Tibial artery (tissue), 4 donors: ENCODE measurements around the gene TAL1.

Source experiments
- DNase-seq, 2 donors: peaks; one replicate each; pipeline ENCODE4 v3.0.0-alpha.2; 2019
- H3K27ac ChIP-seq, 2 donors: fragments of 200-600 bp; sonication (generic) in 1 of 2; 1 replicate in 1 of 2; 2 replicates in 1 of 2; pipeline ENCODE4 v1.5.1; 2018 to 2019; ENCODE audit warnings: mild to moderate bottlenecking in 1 of 2
- H3K27me3 ChIP-seq, 2 donors: fragments of 200-600 bp; sonication (generic) in 1 of 2; one replicate each; pipeline versions ENCODE4 v1.5.1 to v1.6.0; 2016 to 2019
- H3K36me3 ChIP-seq, 3 donors: fragments of 200-600 bp; sonication (generic) in 2 of 3; one replicate each; pipeline ENCODE4 v1.5.1; 2016 to 2019; ENCODE audit warnings: mild to moderate bottlenecking in 2 of 3
- H3K4me1 ChIP-seq, 4 donors: fragments of 200-600 bp; sonication (generic) in 2 of 4; 1 replicate in 3 of 4; 2 replicates in 1 of 4; pipeline ENCODE4 v1.5.1; 2016 to 2019
- H3K4me3 ChIP-seq, 2 donors: fragments of 200-600 bp; sonication (generic) in 1 of 2; 1 replicate in 1 of 2; 2 replicates in 1 of 2; pipeline ENCODE4 v1.5.1; 2018 to 2019; ENCODE audit warnings: mild to moderate bottlenecking in 2 of 2
- H3K9me3 ChIP-seq, 3 donors: fragments of 200-600 bp; sonication (generic) in 1 of 3; one replicate each; pipeline ENCODE4 v1.5.1; 2016 to 2019
- CTCF ChIP-seq, 2 experiments: fragments of 200-600 bp in 1 of 2; fragments of 450-650 bp in 1 of 2; IDR thresholded peaks; one replicate each; pipeline ENCODE4 v1.5.1; 2017 to 2019; ENCODE audit warnings: antibody characterized with exemption in 2 of 2, mild to moderate bottlenecking in 1 of 2, moderate library complexity in 1 of 2
- intact Hi-C: fragments of 100-400 bp; cut with DNase I; formaldehyde crosslinking; loops from one replicate; pipeline ENCODE4 v1.15.0; 2023; ENCODE audit warnings: low total_unique reads

TAL1 gene

DNA sequence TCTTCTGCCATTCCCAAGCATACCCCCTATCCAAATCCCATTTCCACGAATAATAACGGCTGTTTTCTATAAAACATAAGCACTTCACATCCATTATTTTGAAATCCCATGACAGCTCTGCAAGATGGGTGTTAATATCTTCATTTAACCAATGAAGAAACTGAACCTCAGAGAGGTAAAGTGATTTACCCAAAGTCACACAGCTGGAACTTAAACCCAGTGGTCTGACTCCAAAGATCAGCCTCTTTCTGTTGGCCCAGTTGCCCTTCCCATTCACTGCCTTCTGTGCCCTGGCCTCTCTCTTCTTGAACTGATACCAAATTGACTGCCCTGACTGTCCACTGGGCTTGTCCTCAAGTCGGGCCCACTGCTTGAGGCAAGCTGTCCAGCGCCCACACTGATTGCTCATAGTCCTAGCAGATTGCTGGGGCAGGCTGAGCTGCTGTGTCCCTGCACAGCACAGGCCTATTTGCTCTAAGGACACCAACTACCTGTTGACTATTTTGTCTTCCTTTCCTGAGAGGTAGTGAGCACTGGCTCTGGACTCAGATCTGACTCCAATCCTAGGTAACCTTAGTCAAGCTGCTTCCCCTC is 19.3 kb downstream of the TAL1 start:
- intact Hi-C loops, result no loop called here
- no peaks in the 10 kb centered on the region for H3K36me3 ChIP-seq
- TF ChIP-seq CTCF (IDR thresholded peaks at IDR 0.05), result no peak
- H3K4me1 ChIP-seq, result no peaks in the 10 kb centered on the region
- peaks cover 0 to 15% of the 10 kb centered on the region in 2 donors for H3K27me3 ChIP-seq
- H3K27ac ChIP-seq, result no peak overlapping the region
- H3K9me3 ChIP-seq, result no peaks in the 10 kb centered on the region
- DNase-seq, result no peak
- H3K4me3 ChIP-seq, result no peak overlapping the region

DNA sequence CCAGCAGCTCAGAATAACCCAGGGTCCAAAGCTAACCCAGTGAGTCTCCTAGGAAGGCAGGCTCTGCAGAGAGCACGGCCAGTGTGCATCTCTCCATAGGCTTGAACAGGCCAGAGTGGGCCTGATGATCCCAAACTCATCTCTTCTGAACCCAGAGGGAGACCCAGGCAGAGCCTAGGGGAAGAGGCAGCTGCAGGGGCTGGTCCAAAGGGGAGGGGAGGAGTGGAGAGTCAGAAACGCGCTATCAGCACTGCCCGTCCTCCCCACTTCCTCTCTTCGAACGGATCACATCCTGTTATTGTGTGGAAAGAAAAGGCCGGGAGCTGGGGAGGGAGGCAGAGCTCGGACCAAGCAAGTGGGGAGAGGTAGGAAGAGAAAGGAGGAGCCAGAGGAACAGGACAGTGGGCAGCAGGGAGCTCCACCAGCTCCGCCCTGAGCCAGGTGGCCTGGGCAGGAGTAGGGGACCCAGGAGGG is 20.2 kb downstream of the TAL1 start:
- Histone ChIP-seq H3K27me3 (peaks cover 0 to 16% of the 10 kb centered on the region in 2 donors), H3K36me3 (no peaks in the 10 kb centered on the region), H3K9me3 (no peaks in the 10 kb centered on the region), H3K4me1 (no peaks in the 10 kb centered on the region), H3K27ac (no peak overlapping the region), H3K4me3 (no peak overlapping the region)
- intact Hi-C loops, result no loop called here
- DNase-seq, result peak; percentile 52 to 73
- TF ChIP-seq CTCF (IDR thresholded peaks at IDR 0.05), result no peak

DNA sequence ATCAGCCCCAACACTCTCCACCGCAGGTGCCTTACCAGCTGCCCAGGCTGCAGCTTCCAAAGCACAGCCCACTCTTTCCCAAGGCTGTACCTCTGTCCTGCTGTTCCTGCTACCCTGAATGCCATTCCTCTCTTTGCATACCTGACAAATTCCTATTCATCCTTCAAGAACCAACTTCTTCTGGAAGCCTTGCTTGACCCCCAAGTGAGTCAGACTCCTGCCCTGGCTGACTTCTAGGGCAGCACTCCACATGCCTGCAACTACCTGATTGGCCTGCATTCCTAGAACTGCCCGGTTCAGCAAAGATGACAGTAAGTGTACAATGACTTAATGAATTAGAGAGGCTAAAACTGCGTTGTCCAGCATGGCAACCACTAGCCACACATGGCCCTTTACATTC is 21.4 kb downstream of the TAL1 start:
- intact Hi-C loops, result no loop called here
- no peaks in the 10 kb centered on the region for H3K4me1 ChIP-seq
- peaks cover 0 to 20% of the 10 kb centered on the region in 2 donors for H3K27me3 ChIP-seq
- H3K9me3 ChIP-seq, result no peaks in the 10 kb centered on the region
- no peak for DNase-seq
- H3K27ac ChIP-seq, result no peak overlapping the region
- TF ChIP-seq CTCF (IDR thresholded peaks at IDR 0.05), result no peak
- H3K4me3 ChIP-seq, result no peak overlapping the region
- H3K36me3 ChIP-seq, result no peaks in the 10 kb centered on the region

DNA sequence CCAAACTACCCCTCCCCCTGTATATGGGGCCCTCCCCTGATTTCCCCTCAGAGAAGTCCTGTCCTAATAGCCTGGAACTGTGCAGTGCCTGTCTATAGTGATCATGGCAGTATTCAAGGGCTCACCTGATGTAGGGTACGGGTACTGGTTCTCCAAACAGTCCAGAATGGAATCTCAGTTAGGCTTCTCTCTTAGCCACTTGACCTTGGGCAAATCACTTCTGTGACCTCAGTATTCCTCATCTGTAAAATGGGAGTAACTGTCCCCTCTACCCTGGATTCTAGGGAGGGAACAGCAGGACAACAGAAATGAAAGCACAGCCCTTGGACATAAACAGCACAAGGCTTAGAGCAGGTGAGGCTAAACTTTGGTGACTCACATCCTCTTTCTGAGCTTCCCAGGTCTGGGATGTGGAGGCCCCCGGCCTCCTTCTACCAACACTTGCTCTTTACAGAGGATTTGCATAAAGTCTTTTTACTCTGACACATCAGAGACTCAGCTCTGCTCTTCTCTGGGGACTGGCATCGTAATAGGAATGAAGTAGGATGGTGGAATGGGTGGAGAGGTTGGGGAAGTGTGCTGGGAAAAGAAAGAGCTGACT is 22.2 kb downstream of the TAL1 start:
- H3K27me3 ChIP-seq, result peaks cover 0 to 22% of the 10 kb centered on the region in 2 donors
- no peaks in the 10 kb centered on the region for H3K4me1 ChIP-seq
- intact Hi-C loops, result no loop called here
- no peak overlapping the region for H3K27ac ChIP-seq
- no peak for DNase-seq
- H3K9me3 ChIP-seq, result no peaks in the 10 kb centered on the region
- no peak for TF ChIP-seq CTCF (IDR thresholded peaks at IDR 0.05)
- H3K36me3 ChIP-seq, result no peaks in the 10 kb centered on the region
- no peak overlapping the region for H3K4me3 ChIP-seq

- no peak overlapping the region for H3K27ac ChIP-seq
- peak in 1 of 2 donors; percentile 44 for DNase-seq
- no peaks in the 10 kb centered on the region for H3K4me1 ChIP-seq
- intact Hi-C loops, result no loop called here
- H3K36me3 ChIP-seq, result no peaks in the 10 kb centered on the region
- peaks cover 0 to 22% of the 10 kb centered on the region in 2 donors for H3K27me3 ChIP-seq
- no peaks in the 10 kb centered on the region for H3K9me3 ChIP-seq
- TF ChIP-seq CTCF (IDR thresholded peaks at IDR 0.05), result no peak
- no peak overlapping the region for H3K4me3 ChIP-seq
These were observed 22.9 kb downstream of the TAL1 start for GRCh38 chr1:47209091-47209490.
